CD4-positive, alpha-beta memory T cell (primary cell): Measurements from ENCODE around the gene CCSER2. TPM values are rescaled to one million over a fixed set of nuclear protein-coding genes. Genes with fewer than 3 reads are reported as not detected.

Experiments used
- CTCF ChIA-PET: fragments of 350-600 bp; sonication (Branson Sonifier 250); formaldehyde crosslinking; loops from one replicate; lab custom pipeline; 2021; ENCODE audit warnings: inconsistent platforms; ENCODE audit not compliant: partially characterized antibody; lab: Charles Lee
- POLR2A ChIA-PET: fragments of 350-600 bp; sonication (Branson Sonifier 250); formaldehyde crosslinking; loops from one replicate; lab custom pipeline; 2021; ENCODE audit not compliant: partially characterized antibody; lab: Charles Lee
- DNase-seq, 5 donors: peaks; one replicate each; pipeline versions ENCODE4 v3.0.0 to v3.0.0-alpha.2; 2020 to 2022; ENCODE audit warnings: mixed read lengths in 1 of 5
- H3K27ac ChIP-seq: one replicate; pipeline ENCODE4 v1.7.0; 2013; ENCODE audit warnings: low read depth, low read length
- H3K27me3 ChIP-seq: 2 replicates; pipeline ENCODE4 v1.7.0; 2013; ENCODE audit warnings: mild to moderate bottlenecking, low read length, moderate library complexity; ENCODE audit not compliant: insufficient read depth
- H3K36me3 ChIP-seq: 2 replicates; pipeline ENCODE4 v1.7.0; 2013; ENCODE audit warnings: mild to moderate bottlenecking, low read length, moderate library complexity; ENCODE audit not compliant: insufficient read depth
- H3K4me1 ChIP-seq: 2 replicates; pipeline ENCODE4 v1.7.0; 2013; ENCODE audit warnings: mild to moderate bottlenecking, low read length, moderate library complexity; ENCODE audit not compliant: insufficient read depth
- H3K4me3 ChIP-seq, 2 donors: one replicate each; pipeline ENCODE4 v1.7.0; 2013; ENCODE audit warnings: low read length in 2 of 2, mild to moderate bottlenecking in 1 of 2
- H3K9me3 ChIP-seq, 2 donors: one replicate each; pipeline ENCODE4 v1.7.0; 2013; ENCODE audit warnings: low read length in 2 of 2, control low read depth in 1 of 2; ENCODE audit not compliant: control insufficient read depth in 1 of 2
- H3K27ac Mint-ChIP-seq, 7 donors: one replicate each; pipeline ENCODE4 v1.8.0; 2020 to 2021; ENCODE audit warnings: mixed read lengths in 7 of 7, mild to moderate bottlenecking in 6 of 7, inconsistent platforms in 3 of 7, moderate library complexity in 3 of 7
- H3K27me3 Mint-ChIP-seq, 2 donors: one replicate each; pipeline ENCODE4 v1.8.0; 2020 to 2021; ENCODE audit warnings: mixed read lengths in 2 of 2
- H3K36me3 Mint-ChIP-seq, 2 donors: one replicate each; pipeline ENCODE4 v1.8.0; 2020 to 2021; ENCODE audit warnings: mixed read lengths in 2 of 2, inconsistent platforms in 1 of 2, mild to moderate bottlenecking in 1 of 2
- H3K4me1 Mint-ChIP-seq, 4 donors: one replicate each; pipeline ENCODE4 v1.8.0; 2020 to 2021; ENCODE audit warnings: mixed read lengths in 4 of 4, mild to moderate bottlenecking in 1 of 4
- H3K4me3 Mint-ChIP-seq, 8 donors: one replicate each; pipeline ENCODE4 v1.8.0; 2020 to 2021; ENCODE audit warnings: mixed read lengths in 8 of 8, mild to moderate bottlenecking in 7 of 8, moderate library complexity in 6 of 8, inconsistent platforms in 3 of 8
- H3K9me3 Mint-ChIP-seq, 8 donors: one replicate each; pipeline ENCODE4 v1.8.0; 2020 to 2021; ENCODE audit warnings: mixed read lengths in 8 of 8, mild to moderate bottlenecking in 5 of 8, inconsistent platforms in 3 of 8, moderate library complexity in 1 of 8
- intact Hi-C: fragments of 100-400 bp; cut with micrococcal nuclease; formaldehyde crosslinking; loops from one replicate; pipeline ENCODE4 v1.15.1; 2023
- polyA plus RNA-seq, 2 donors: library from polyadenylated mRNA; unstranded; fragments of 300-500 nt; fragmentation: Illumina TruSeq; gene quantifications; one replicate each; pipeline ENCODE4 v1.2.3, GENCODE V29; 2021
- total RNA-seq, 2 experiments: library from RNA; stranded (reverse); gene quantifications; one replicate each; pipeline ENCODE4 v1.2.3, GENCODE V29; 2021

The CCSER2 gene
- total and polyA plus RNA-seq, 4 experiments from 2014 or later: 89.8 to 151 (median 119) TPM

DNA sequence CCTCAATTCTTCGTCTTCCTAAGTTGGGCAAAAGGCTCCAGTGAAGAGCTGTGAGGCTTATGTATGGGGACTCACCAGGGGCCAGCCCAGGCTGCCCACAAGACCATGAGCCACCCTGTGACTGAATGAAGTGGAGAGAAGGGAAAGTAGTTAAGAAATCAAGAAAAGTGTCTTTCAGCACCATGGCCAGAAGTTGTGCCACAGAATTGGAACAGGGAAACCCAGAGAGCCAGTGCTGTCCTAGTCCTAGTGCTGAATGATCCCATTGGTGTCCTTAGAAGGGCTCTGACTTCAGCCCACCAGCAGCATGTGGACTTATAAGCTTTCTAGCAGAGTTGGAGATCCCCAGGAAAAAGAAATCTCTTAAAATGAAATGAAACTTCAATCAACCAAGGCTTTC, 37.0 kb upstream of the CCSER2 start:
- no peak overlapping the region for H3K27ac Mint-ChIP-seq
- Histone ChIP-seq H3K27ac (no peak overlapping the region), H3K4me3 (no peak overlapping the region), H3K9me3 (no peaks in the 10 kb centered on the region), H3K4me1 (no peaks in the 10 kb centered on the region), H3K36me3 (no peaks in the 10 kb centered on the region), H3K27me3 (no peaks in the 10 kb centered on the region)
- peaks cover 0 to 2% of the 10 kb centered on the region in 2 donors for H3K27me3 Mint-ChIP-seq
- DNase-seq: no peak
- POLR2A ChIA-PET: no interaction called here
- H3K36me3 Mint-ChIP-seq: no peaks in the 10 kb centered on the region
- H3K9me3 Mint-ChIP-seq: peaks cover 0 to 1% (median 0%) of the 10 kb centered on the region in 8 donors
- CTCF ChIA-PET: interaction anchor here (1.0 kb wide), 1 partner anchor 24 kb away, joined by 3 read pairs; no protein-coding TSS in a partner anchor
- H3K4me1 Mint-ChIP-seq: peaks cover 3 to 7% (median 4%) of the 10 kb centered on the region in 4 donors
- intact Hi-C loops: no loop called here
- H3K4me3 Mint-ChIP-seq: no peak overlapping the region

DNA sequence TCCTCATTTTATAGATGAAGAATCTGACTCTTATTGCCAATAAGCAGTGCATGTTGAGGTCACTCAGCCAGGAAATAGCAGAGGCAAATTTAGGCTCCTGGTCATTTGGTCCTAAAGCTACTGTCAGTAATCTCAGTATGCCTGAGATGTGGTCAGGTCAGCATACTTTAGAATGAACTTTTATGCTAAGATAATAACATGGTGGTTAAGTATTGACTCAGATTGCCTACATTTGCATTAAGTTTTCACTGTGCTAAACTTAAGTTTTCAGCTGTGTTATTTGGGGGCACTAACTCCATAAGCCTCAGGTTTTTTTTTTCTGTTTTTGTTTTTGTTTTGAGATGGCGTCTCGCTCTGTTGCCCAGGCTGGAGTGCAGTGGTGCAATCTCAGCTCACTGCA, 35.9 kb upstream of the CCSER2 start:
- no peaks in the 10 kb centered on the region for H3K27me3 ChIP-seq
- Mint-ChIP-seq H3K9me3 (peaks cover 0 to 1% (median 0%) of the 10 kb centered on the region in 8 donors), H3K27ac (no peak overlapping the region), H3K4me3 (no peak overlapping the region), H3K4me1 (peaks cover 3 to 7% (median 4%) of the 10 kb centered on the region in 4 donors), H3K36me3 (no peaks in the 10 kb centered on the region), H3K27me3 (peaks cover 0 to 2% of the 10 kb centered on the region in 2 donors)
- no peak overlapping the region for H3K4me3 ChIP-seq
- H3K4me1 ChIP-seq: no peaks in the 10 kb centered on the region
- no peaks in the 10 kb centered on the region for H3K36me3 ChIP-seq
- intact Hi-C loops: no loop called here
- no peak for DNase-seq
- H3K9me3 ChIP-seq: no peaks in the 10 kb centered on the region
- ChIA-PET CTCF (interaction anchor here (1.0 kb wide), 1 partner anchor 25 kb away, joined by 3 read pairs; no protein-coding TSS in a partner anchor), POLR2A (no interaction called here)
- H3K27ac ChIP-seq: no peak overlapping the region

GRCh38 chr10:84293171-84293570, 35.2 kb upstream of the CCSER2 start:
- intact Hi-C loops: no loop called here
- Histone ChIP-seq H3K9me3 (no peaks in the 10 kb centered on the region), H3K27me3 (no peaks in the 10 kb centered on the region), H3K27ac (no peak overlapping the region), H3K4me1 (no peaks in the 10 kb centered on the region), H3K4me3 (no peak overlapping the region), H3K36me3 (no peaks in the 10 kb centered on the region)
- Mint-ChIP-seq H3K4me3 (no peak overlapping the region), H3K27ac (no peak overlapping the region), H3K36me3 (no peaks in the 10 kb centered on the region), H3K4me1 (peaks cover 3 to 7% (median 4%) of the 10 kb centered on the region in 4 donors), H3K27me3 (no peaks in the 10 kb centered on the region), H3K9me3 (no peaks in the 10 kb centered on the region)
- CTCF ChIA-PET: interaction anchor here (1.1 kb wide), 1 partner anchor 244 kb away, joined by 6 read pairs; no protein-coding TSS in a partner anchor
- POLR2A ChIA-PET: no interaction called here
- no peak for DNase-seq

DNA sequence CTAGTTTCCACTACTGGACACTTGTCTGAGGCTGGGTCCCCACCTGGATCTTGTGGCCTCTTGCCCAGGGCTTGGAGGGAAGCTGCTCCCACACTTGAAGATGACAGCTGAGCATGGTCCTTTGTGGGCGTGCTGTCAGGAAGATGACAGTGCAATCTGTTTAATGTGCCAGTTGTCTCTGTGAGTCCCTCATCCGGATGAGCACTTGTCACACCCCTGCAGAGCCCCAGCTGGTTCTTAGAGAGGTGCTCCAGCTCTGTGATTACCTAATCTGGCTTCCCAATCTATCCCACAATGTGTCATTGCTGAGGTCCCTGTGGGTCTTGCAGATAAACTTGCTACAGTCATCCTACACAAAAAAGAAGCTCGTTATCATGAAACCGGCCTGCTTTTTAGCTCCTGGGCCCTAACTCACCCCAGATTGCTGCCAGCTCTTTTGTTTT, 34.8 kb upstream of the CCSER2 start:
- Histone ChIP-seq H3K27me3 (no peaks in the 10 kb centered on the region), H3K36me3 (no peaks in the 10 kb centered on the region), H3K4me3 (no peak overlapping the region), H3K4me1 (no peaks in the 10 kb centered on the region), H3K9me3 (no peaks in the 10 kb centered on the region), H3K27ac (no peak overlapping the region)
- no peak overlapping the region for H3K4me3 Mint-ChIP-seq
- CTCF ChIA-PET: interaction anchor here (1.1 kb wide), 1 partner anchor 244 kb away, joined by 6 read pairs; no protein-coding TSS in a partner anchor
- no peaks in the 10 kb centered on the region for H3K27me3 Mint-ChIP-seq
- H3K27ac Mint-ChIP-seq: no peak overlapping the region
- no peaks in the 10 kb centered on the region for H3K9me3 Mint-ChIP-seq
- POLR2A ChIA-PET: no interaction called here
- no peak for DNase-seq
- peaks cover 3 to 7% (median 4%) of the 10 kb centered on the region in 4 donors for H3K4me1 Mint-ChIP-seq
- intact Hi-C loops: no loop called here
- no peaks in the 10 kb centered on the region for H3K36me3 Mint-ChIP-seq

DNA sequence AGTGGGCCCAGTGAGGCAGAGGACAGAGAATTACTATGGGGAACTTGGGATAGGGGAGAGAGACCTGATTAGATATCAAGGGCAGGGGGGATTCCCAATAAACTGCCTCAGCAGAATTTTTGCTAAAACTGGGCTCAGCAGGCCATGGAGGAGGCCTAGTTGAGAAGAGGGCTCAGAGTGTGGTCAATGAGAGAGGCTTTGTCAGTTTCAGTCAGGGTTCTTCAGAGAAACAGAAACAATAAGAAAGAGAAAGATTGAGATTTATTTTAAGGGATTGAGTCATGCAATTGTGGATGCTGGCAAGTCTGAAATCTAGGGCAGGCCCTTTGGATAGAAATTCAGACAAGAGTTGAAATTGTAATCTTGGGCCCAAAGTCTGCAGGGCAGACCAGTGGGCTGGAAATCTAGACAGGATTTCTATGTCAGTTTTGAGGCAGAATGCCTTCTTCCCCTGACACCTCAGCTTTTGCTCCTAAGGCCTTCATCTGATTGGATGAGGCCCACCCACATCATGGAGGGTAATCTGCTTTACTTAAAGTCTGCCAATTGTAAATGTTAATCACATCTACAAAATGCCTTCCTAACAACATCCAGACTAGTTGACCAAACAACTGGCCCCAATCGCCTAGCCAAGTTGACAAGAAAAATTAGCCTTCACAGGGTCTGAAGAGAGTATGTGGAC, 33.5 kb upstream of the CCSER2 start:
- Histone ChIP-seq H3K36me3 (no peaks in the 10 kb centered on the region), H3K27ac (no peak overlapping the region), H3K9me3 (no peaks in the 10 kb centered on the region), H3K27me3 (no peaks in the 10 kb centered on the region), H3K4me3 (no peak overlapping the region), H3K4me1 (no peaks in the 10 kb centered on the region)
- no peak overlapping the region for H3K4me3 Mint-ChIP-seq
- intact Hi-C loops: no loop called here
- H3K9me3 Mint-ChIP-seq: no peaks in the 10 kb centered on the region
- CTCF ChIA-PET: no interaction called here
- no peaks in the 10 kb centered on the region for H3K36me3 Mint-ChIP-seq
- POLR2A ChIA-PET: no interaction called here
- peaks cover 3 to 7% (median 4%) of the 10 kb centered on the region in 4 donors for H3K4me1 Mint-ChIP-seq
- H3K27me3 Mint-ChIP-seq: no peaks in the 10 kb centered on the region
- no peak for DNase-seq
- peak overlapping the region in 1 of 7 donors; percentile 68 for H3K27ac Mint-ChIP-seq

DNA sequence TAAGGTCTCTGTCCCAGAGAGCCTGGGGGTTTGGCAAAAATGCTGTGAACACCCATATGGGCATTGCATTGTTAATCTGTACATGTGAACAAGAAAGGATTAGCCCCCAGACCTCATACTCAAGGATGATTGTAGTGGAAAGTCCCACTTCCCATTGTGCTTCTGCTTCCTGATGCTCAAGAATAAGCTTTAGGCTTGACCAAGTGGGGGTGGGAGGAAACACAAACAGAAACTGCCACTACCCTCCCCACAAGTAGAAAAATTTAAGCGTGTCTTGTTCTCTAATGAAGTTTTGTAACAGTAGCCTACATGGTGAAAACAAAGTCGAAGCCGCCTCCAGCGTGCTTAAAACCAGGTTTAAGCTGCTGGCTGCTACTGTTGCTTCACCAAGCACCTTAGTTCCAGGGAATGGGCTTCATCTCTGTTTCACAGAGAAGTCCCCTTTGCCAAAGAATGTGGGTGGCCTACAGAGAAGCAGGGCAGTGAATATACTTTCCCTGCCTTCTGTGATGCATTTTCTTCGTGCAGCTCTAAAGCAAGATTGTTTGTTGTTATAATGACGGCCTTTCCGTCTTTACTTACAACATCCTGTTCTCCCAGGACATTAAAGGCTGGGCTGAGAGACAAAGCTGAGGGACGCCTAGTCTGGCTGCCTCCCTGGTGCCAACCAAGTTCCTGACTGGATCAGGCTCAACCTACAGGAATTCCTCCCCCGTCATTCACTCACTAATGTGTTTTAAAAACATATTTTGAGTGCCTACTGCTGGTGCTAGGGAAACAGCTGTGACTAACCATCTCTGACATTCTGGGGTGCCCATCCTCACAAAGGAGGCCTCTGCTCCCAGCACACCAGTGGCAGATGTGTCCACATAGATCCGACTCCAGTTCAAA, 32.1 kb upstream of the CCSER2 start:
- no peaks in the 10 kb centered on the region for H3K4me1 ChIP-seq
- no peaks in the 10 kb centered on the region for H3K27me3 Mint-ChIP-seq
- intact Hi-C loops: no loop called here
- H3K4me3 Mint-ChIP-seq: no peak overlapping the region
- peaks cover 3 to 7% (median 4%) of the 10 kb centered on the region in 4 donors for H3K4me1 Mint-ChIP-seq
- no peaks in the 10 kb centered on the region for H3K27me3 ChIP-seq
- no peaks in the 10 kb centered on the region for H3K36me3 Mint-ChIP-seq
- H3K27ac ChIP-seq: no peak overlapping the region
- H3K9me3 ChIP-seq: no peaks in the 10 kb centered on the region
- H3K9me3 Mint-ChIP-seq: no peaks in the 10 kb centered on the region
- CTCF ChIA-PET: no interaction called here
- no peaks in the 10 kb centered on the region for H3K36me3 ChIP-seq
- H3K27ac Mint-ChIP-seq: no peak overlapping the region
- no peak for DNase-seq
- POLR2A ChIA-PET: no interaction called here
- H3K4me3 ChIP-seq: no peak overlapping the region

GRCh38 chr10:84298057-84298456, 30.3 kb upstream of the CCSER2 start:
- Histone ChIP-seq H3K27me3 (no peaks in the 10 kb centered on the region), H3K9me3 (no peaks in the 10 kb centered on the region), H3K4me1 (no peaks in the 10 kb centered on the region), H3K27ac (no peak overlapping the region), H3K4me3 (no peak overlapping the region), H3K36me3 (no peaks in the 10 kb centered on the region)
- Mint-ChIP-seq H3K36me3 (no peaks in the 10 kb centered on the region), H3K4me3 (no peak overlapping the region), H3K27me3 (no peaks in the 10 kb centered on the region), H3K27ac (peak overlapping the region in 1 of 7 donors; percentile 7), H3K9me3 (no peaks in the 10 kb centered on the region), H3K4me1 (peaks cover 3 to 7% (median 4%) of the 10 kb centered on the region in 4 donors)
- ChIA-PET CTCF (no interaction called here), POLR2A (no interaction called here)
- intact Hi-C loops: no loop called here
- DNase-seq: no peak
